GM18517 (cell line): Measurements from ENCODE around the gene RALB.
A peak's percentile ranks its signal among the peaks of the same experiment; 100 is the strongest.

Source experiments
- ATAC-seq: cut with Tn5 transposase; IDR thresholded peaks from one replicate; pipeline ENCODE4 v1.9.1; 2021; ENCODE audit warnings: mild to moderate bottlenecking, moderate library complexity; ENCODE audit not compliant: unreplicated experiment

The RALB gene, protein sequence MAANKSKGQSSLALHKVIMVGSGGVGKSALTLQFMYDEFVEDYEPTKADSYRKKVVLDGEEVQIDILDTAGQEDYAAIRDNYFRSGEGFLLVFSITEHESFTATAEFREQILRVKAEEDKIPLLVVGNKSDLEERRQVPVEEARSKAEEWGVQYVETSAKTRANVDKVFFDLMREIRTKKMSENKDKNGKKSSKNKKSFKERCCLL

DNA sequence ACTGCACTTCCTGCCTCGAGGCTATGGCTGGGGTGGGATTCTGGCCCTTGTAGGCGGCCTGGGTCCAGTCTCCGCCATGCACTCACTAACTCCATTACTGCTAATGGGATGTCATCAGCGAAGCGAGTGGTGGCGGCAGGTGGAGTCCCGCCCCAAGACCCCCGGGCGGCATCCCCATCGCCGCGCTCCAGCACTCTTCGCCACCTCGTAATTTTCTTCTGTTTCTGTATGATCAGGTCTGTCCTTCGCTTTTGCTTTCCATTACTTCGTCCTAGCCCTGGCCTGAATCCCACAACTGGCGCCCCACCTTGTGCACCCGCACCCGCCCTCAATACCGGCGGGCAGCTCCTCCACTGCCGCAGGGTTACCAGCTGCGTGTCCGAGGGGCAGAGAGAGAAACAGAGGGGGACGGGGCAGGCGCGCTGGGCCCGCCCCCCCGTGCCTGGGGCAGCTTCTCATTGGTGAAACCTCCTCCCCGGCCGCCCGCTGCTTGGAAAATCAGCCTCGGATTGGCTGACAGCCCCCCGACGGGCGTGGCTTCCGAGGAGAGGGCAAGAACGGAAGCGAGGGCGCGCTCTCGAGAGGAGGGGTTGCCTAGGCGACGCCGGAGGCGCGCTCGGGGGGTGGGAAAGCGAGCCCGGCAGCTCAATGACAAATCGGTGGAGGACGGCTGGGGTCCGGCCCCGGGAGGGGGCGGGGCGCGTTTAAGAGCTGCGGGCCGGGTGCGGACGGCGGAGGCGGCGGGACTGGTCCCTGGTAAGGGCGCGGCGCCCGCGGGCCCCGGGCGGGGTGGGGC, at the start of gene RALB:
Gene RALB (plus strand): TSS at position 628 of the 796 bp plus-strand sequence. CDS start 25,813 bp downstream, outside the sequence.
- peak; percentile 89 for ATAC-seq

DNA sequence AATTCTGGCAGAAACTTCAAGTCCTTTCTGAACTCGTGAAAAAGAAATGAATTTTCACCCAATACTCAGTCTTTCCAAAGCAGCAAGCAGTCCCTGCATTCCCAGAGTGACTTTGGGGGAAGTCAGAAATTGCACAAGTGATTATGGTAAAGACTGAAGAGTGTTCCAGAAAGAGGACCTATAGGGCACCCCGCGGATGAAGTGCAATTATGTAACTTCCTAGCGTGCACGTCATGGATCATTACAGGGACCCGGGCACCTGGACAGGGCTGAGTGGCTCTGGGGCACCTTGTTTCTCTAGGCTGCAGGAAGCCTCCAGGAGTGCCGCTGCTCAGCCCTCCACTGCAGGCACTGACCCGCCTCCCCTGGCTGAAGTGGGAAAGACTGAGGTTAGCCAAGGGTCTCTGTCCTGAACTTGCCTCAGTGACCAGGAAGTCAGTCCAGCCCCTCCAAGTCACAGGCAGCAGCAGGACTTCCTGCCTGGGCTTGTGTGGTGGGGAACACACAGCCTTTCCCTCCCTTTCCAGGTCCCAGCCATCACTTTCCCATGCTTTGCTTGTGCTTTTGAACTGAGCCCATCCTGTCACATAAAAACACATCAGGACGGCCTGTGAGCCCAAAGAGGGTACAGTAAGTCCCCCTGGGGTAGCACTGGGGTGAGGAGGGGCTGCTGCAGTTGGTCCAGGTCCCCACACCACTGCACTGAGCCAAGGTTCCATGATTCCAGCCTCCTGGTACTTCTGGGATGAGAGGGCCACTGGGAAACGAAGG, 49.2 kb upstream of the RALB start:
- no peak for ATAC-seq

DNA sequence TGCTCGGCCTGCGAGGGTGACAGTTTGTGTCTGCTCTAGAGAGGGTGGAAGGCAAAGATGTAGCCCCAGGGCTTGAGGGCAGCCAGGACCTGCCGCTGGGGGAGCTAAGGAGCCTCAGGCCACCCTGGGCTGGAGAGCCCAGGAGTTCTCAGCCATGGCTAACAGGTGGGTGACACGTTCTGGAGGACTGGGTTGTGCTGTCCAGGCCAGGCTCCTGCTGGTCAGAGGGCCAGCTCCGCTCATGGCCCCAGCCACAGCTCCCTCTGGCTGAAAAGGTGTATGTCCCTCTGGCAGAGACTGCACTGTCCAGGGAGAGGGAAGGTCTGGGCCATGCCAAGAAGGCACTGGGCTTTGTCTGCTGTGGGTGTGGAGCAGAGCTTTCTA, 48.6 kb upstream of the RALB start:
- ATAC-seq: no peak

DNA sequence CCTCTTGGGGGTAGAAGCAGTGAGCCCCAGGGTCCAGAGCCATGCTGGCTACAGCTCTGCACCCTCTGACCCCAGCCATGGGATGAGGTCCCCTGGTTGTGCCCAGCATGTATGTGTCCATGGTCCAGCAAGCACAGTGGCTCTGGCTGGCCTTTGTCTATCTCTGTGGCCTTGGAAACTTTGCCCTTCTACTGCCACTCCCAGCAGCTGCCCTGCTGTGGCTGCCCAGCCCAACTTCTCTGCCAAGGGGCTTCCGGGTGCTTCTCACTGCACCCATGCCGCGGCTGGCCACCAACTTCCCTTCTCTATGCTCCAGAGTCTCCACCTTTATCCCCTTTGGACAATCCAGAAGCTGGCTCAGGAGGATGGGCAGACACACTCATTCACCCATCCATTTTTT, 48.2 kb upstream of the RALB start:
- no peak for ATAC-seq

DNA sequence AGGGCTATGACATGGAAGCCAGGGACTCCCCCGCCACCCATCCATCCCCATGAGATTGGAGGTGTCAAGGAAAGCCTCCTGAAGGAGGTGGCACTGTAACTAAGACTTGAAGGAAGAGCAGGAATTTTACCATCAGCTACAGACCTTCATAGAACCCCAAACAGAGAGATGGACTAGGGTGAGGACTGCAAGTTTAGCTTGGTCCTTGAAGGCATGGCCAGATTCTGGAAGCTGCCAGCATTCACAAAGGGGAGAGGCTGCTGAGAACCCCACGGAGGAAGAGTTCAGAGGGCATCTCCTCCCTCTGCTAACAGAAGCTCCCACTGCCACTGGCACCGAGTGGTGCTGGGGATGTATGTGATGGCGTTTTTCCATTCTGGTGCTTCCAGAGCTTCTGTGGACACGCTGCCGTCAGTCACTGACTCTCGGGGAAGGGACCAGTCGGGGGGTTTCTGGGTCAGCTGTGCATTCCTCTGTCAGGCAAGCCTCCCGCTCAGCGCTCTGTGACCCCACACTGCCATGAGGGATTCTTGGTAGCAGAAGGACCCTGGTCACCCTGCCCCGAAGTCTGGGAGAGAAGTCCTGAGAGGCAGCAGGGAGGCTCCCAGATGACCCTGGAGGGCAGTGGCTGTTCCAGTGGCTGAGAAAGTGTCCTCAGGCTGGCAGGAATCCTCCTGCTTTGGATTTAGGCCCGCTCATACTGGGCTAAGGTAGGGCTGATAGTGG, 47.5 kb upstream of the RALB start:
- ATAC-seq: no peak

DNA sequence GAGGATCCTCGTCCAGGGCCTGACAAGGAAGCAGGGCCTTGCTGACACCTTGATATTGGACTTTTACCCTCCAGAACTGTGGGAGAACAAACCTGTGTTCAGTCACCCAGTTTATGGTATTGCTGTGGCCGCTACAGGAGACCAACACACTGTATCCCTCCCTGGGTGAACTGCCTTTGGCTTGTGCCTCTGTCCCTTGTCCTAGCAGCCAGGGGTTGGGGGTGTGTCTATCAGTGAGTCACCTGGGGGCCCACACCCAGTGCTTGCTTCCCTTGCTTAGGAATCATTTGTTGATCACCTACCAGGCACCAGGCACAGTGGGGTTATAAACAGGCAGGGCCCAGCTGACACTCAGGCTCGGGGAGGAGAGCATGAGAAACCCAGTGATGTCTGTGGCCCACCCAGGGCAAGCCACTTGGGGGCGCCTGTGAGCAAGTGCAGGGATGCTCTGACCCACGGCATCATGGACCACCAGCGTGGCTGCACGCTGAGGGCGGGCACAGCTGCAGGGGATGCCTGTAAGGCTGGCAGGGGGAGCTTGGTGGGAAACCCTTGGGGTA, 46.5 kb upstream of the RALB start:
- ATAC-seq: no peak

DNA sequence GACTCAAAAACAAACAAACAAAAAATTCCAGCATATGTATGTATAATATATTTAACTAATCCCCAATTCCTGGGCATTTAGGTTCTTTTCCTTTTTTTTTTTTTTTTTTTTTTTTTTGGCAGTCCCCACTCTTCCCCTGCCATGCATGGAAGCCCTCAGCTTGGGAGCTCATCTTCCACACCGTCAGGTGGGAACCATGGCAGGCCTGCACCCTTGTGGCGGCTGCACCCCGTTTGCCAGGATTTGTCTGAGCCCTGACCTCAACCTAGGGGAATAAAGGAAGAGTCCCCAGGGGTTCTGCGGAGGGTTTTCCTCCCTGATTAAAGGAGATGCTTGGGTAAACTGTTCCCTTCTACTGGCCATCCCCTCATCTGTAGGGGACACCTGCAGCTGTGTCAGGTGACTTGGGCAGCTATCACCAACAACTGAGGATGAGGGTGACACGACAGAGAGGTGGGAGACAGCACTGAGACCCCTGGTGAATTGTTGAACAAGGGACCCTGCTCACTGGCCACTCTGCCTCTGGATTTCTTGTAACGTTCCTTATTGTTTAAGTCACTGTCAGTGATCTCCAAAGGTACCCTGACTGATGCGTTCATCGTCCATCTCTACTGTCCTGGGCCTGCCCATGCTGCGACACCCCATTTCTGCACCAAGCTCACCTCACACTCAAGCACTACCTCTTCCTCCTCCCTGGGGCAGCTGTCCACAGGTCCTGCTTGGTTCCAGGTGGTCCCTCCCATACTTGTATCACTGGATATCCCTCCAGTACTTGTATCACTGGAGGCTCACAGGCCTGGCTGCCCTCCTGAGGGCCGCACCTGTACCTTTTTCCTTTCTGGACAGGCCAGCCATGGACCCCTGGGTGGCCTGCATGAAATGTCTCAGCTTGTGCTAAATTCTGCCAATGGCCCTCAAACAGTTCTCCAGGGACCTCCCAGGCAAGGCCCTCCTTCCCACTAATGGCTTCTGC, 44.0 kb upstream of the RALB start:
- ATAC-seq: no peak

DNA sequence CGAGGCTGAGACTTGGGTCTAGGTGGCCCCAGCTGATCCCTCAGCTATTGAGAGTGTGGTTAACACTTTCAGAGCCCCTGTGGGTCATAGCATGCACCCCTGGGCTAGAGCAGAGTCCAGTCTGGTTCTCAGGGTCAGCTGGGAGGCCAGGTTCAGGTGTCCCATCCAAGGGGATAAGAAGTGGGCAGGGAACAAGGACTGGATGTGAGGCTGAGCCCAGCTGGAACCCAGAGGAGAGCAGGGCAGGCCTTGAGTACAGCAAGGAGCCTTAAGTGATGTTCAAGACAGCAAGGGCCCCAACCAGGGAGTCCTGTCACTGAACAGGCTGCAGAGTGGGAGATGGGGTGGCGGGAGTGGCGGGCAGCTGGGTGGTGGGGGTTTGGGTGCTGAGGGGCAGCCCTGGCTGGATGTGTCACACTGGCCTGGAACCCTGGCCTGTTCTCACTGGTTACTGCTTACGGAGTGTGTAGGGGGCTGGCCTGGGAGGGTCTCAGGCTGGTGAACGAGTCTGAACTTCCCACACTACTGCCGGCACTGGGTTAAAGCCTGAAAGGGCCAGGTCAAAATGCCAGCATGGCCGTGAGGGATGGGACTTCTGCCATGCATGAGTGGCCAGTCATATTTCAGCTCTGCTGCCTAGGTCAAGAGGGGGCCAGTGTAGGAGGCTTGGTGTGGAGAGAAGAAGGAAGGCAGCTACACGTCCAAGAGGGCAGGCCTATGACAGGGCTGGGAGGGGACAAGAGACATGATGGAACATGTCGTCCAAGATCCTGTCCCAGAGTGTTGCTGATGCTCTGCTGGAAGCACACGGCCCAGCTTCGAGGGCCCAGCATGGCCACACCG, 43.0 kb upstream of the RALB start:
- ATAC-seq: no peak

DNA sequence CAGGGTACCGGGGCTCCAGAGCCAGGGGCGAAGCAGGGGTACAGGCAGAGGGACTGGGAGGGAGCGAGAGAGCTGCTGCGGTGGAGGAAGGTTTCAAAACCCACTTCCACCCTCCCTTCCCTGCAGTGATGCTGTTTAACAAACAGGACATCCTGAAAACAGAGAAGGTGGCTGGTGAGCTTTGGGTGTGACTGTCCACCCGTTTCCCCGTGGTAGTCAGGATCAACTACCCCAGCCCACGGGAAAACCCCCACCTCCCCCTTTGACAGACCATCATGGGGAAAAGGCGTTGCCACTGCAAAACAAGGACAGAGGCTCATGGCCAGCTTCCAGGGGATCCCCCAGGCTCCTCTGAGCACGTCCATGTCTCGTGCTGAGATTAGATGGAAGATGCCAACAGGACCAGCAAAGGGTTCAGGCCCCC, 42.4 kb upstream of the RALB start:
- no peak for ATAC-seq

DNA sequence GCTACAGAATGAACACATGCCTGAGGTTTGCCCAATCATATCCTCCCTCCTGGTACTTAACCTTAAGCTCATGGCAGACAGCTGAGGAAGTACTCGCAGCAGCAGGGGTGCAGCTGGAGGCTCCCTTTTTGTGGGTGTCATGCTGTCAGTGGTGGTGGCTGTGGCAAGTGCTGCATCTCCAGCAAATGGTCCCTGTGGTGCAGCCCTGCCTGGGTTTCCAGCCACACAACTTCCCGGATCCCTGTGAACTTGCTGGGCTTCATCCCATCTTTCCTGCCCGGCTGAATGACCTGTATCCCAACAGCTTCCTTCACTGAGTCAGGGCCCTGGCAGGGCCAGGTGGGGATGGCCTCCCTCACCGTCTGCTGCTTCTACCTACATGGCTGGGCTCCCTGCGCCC, 34.5 kb upstream of the RALB start:
- no peak for ATAC-seq

DNA sequence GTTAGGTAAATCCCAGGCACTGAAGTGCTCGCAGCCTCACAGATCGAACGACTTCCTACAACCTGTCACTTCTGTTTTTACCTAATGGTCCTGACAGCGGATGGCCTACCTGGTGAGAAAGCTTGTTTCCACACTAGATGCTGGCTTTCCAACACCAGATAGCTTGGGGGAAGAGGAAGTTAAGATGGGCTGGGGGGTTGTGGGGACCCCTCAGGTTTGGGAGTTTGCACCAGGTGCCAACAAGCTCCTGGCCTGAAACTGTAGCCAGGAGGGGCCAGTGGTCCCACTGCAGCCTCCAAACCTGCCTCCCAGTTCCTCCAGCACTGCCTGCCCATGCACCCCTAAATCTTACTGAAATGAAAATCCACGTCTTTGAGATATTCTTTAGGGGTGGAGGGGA, 33.4 kb upstream of the RALB start:
- ATAC-seq: no peak

DNA sequence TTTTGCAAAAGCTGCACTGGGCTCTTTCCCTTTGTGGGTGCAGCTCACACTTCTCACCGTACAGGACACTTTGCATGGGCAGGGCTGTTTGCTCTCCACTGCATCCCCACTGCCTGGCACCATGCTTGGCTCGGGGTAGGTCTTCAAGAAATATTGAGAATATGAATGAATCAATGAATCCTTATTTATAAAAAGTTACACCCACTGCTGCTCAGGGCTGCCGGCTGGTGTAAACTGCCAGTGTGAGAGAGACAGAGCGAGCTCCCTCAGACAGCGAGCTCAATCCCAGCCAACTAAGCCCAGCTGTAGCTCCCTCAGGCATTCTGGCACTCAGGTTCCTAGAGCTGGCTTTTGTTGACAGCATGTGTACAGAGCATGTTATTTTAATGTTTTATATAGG, 32.9 kb upstream of the RALB start:
- ATAC-seq: no peak

DNA sequence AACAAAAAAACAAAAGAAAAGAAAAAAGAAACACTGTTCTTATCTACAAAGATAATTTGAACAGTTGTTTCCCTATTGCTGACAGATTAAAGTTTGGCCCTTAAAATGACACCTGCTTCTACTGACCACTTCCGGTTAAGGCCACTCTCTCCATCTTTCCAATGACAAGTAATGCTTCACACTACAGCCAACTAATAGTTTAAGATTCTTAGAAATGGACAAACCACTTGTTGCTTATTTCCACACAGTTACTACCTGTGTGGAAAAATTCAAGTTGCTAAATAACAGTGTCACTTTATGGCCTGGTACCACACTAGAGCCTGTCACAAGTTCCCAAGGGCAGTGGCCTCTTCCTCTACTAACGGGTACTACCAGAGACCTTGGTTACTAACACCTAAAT, 31.9 kb upstream of the RALB start:
- ATAC-seq: no peak

DNA sequence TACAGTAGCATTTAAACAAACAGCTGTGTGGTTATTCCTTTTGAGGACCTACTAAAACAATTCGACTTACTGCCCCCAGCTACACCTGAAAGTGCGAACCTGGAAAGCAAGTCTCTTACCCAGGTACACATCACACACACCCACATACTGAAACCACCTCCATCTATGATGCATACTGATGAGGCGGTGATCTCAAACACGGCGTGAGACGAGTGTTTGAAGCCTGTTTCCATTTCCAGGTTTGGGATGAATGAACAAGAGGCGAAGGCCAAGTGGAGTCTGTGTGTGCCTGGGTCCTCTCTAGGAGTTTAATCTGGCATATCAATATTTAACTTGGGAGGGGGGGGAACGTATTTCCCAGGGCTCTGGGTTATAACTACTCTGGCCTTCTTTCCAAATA, 31.0 kb upstream of the RALB start:
- no peak for ATAC-seq

DNA sequence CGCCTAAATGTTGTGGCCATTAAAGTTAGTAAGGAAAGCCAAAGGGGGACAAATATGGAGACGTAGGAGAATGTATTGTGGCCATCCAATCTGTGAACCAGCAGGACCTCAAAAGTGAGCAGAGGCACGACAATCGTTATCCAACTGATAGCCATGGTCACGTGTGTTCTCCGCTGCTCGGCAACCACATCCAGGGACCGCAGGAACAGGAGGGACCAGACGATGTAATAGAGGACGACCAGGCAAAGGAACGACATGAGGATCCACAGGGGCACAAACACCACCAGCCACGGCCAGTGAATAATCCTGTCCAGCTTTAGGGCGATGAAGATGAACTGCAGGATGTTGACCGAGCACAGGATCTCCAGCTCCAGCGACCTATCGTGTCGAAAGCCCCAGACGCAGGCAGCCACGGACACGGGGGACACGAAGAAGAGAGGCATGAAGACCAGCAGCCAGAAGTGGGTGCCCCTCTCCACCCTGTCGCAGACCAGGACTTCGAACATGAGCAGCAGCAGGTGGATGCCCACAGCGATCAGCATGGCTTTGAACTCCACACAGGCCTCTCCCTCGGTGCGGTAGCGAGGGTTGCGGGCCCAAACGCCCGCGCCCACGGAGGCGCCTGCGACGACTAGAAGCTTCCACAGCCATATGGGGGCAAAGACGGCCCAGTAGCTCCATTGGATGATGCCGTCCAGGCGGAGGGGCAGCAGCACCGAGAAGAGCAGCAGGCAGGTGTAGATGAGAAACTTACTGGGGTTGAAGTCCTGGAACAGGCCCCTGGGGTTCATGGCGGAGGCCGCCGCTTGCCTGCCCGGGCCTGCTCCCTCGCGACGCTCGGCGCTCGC, 30.2 kb upstream of the RALB start:
- peak; percentile 27 for ATAC-seq

DNA sequence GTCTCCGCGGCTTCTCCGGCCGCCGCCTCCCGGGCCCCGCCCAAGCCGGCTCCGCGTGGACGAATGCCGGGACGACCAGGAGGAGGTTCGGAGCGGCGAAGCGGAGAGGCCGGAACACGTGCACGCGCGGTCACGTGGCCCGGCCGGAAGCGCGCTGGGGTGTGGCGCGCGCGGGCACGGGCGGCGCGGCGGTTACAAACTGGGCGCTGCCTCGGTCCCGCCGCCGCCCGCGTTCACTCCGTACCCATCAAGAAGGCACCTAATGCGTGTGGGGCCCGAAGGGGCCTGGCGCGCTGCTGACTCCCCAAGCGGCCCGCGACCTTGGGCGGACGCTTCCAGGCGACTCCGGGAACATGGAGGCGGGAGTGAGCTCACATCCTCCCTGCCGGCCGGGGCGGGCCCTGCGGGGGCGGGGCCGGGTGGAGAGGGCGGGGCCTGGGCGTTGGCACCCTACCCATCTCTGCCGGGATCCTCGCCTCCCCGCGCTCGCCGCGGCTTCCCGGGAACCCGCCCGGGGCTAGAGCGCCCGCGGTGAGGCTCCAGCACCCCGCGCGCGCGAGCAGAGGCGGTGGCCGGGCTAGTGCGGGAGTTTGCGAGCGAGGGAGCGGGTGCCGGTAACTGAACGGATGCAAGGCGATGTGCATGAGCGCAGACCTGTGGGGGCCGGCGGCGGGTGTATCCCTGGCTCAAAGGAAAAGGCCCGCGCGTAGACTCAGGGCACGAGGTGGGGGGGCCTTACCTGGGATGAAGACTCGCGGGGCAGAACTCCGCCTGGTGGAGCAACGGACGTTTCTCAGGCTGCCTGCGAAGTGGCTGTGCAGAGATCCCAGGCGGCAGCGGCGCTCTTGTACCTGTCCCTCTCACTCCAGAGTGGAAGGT, 29.4 kb upstream of the RALB start, which contains the start of gene TMEM185B:
Gene TMEM185B (minus strand): TSS at position 367 of the 879 bp plus-strand sequence. CDS start 424 bp downstream, outside the sequence.
- peak; percentile 81 for ATAC-seq

DNA sequence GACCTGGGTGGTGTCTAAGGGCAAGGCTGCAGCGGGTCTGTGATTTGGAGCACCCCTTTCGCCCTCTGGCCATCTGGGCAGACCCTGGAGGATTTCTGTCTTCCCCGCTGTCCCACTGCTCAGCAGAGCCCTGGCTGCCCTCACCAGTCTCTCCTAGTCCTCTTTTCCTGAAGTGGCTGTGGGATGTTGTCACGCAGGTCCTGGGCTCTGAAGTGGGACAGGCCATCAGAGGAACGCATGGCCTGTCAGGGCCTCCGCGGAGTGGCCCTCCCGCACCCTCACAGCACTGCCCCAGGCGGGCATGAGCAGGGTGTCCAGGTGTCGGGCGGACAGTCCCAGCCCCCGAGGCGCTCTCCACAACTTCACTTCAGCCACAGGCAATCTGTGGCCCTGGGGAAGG, 28.4 kb upstream of the RALB start:
- ATAC-seq: no peak
